A673 (cell line): ENCODE results near the gene PDE6A. TPM values are rescaled to one million over a fixed set of nuclear protein-coding genes. Genes with fewer than 3 reads are reported as not detected.
"Not testable (repeated sequence)": the region's sequence is repeated elsewhere in the genome, so short reads cannot be mapped to it uniquely, and the experiment has no call there.

Experiments
- BruUV-seq: library from RNA; stranded (reverse); fragments of 400-500 nt; replicated peaks from 2 replicates; lab custom pipeline; 2021; lab: Mats Ljungman, UMichigan
- CTCF ChIA-PET: fragments of 300-600 bp; sonication (Branson Sonifier 250); formaldehyde crosslinking; loops from one replicate; lab custom pipeline; 2022; ENCODE audit warnings: antibody characterized with exemption; lab: Charles Lee
- POLR2A ChIA-PET: fragments of 300-600 bp; sonication (Branson Sonifier 250); formaldehyde crosslinking; loops from one replicate; lab custom pipeline; 2022; ENCODE audit warnings: antibody characterized with exemption; ENCODE audit not compliant: low non-redundant PET; lab: Charles Lee
- DNase-seq: peaks from one replicate; pipeline ENCODE4 v3.0.0-alpha.2; 2015; ENCODE audit warnings: low spot score
- H3K27ac ChIP-seq: fragments of 200-600 bp; sonication (generic); 2 replicates; pipeline ENCODE4 v1.5.1; 2016; ENCODE audit warnings: mixed run types, low read depth, mild to moderate bottlenecking, mixed read lengths, antibody characterized with exemption, low read length; ENCODE audit not compliant: poor library complexity, severe bottlenecking
- H3K27me3 ChIP-seq: fragments of 200-600 bp; sonication (generic); replicated peaks from 2 replicates; pipeline ENCODE4 v1.6.1; 2017; ENCODE audit warnings: mixed run types, low read depth, mild to moderate bottlenecking, mixed read lengths, antibody characterized with exemption, low read length; ENCODE audit not compliant: insufficient read depth, poor library complexity
- H3K36me3 ChIP-seq: fragments of 200-600 bp; sonication (generic); 2 replicates; pipeline ENCODE4 v1.6.1; 2016; ENCODE audit warnings: mixed run types, mild to moderate bottlenecking, mixed read lengths, antibody characterized with exemption, low read length; ENCODE audit not compliant: insufficient read depth, poor library complexity, severe bottlenecking
- H3K4me1 ChIP-seq: fragments of 200-600 bp; sonication (generic); 2 replicates; pipeline ENCODE4 v1.6.1; 2017; ENCODE audit warnings: mixed run types, mild to moderate bottlenecking, mixed read lengths, antibody characterized with exemption, low read length; ENCODE audit not compliant: insufficient read depth, poor library complexity, severe bottlenecking
- H3K4me3 ChIP-seq: fragments of 200-600 bp; sonication (generic); 2 replicates; pipeline ENCODE4 v1.5.1; 2016; ENCODE audit warnings: low read depth, mixed run types, mild to moderate bottlenecking, mixed read lengths, low read length; ENCODE audit not compliant: poor library complexity, severe bottlenecking
- H3K9me3 ChIP-seq: fragments of 200-600 bp; sonication (generic); 2 replicates; pipeline ENCODE4 v1.6.1; 2016; ENCODE audit warnings: mixed run types, low read depth, mild to moderate bottlenecking, mixed read lengths, antibody characterized with exemption, low read length; ENCODE audit not compliant: poor library complexity, severe bottlenecking
- CTCF ChIP-seq: fragments of 300-800, 200-600 bp; sonication (generic); conservative IDR thresholded peaks from 2 replicates; pipeline ENCODE4 v1.5.1; 2017; ENCODE audit warnings: low read depth, mild to moderate bottlenecking, antibody characterized with exemption, low read length, moderate library complexity, mixed read lengths
- EZH2 ChIP-seq: fragments of 200-600 bp; sonication (generic); IDR thresholded peaks from 2 replicates; pipeline ENCODE4 v1.6.1; 2017; ENCODE audit warnings: borderline replicate concordance, low read depth, mild to moderate bottlenecking, mixed read lengths, antibody characterized with exemption, low read length; ENCODE audit not compliant: poor library complexity, severe bottlenecking
- intact Hi-C: fragments of 100-400 bp; cut with micrococcal nuclease; formaldehyde crosslinking; loops from one replicate; pipeline ENCODE4 v1.10.0; 2022; ENCODE audit not compliant: unreplicated experiment
- total RNA-seq: library from RNA; stranded (reverse); gene quantifications from 2 replicates; pipeline ENCODE4 v1.2.3, GENCODE V29; 2021

The PDE6A gene
- total RNA-seq, 1 experiment from 2014 or later = 0.49 TPM

GRCh38 chr5:149881069-149881622, 63.4 kb downstream of the PDE6A start:
- Histone ChIP-seq H3K27me3 (no peaks in the 10 kb centered on the region), H3K36me3 (no peaks in the 10 kb centered on the region), H3K27ac (no peak overlapping the region), H3K4me1 (no peaks in the 10 kb centered on the region), H3K9me3 (no peaks in the 10 kb centered on the region), H3K4me3 (no peak overlapping the region)
- ChIA-PET CTCF (no interaction called here), POLR2A (no interaction called here)
- no TSS peak for BruUV-seq
- intact Hi-C loops = no loop called here
- TF ChIP-seq CTCF = no peak
- TF ChIP-seq EZH2 = no peak
- no peak for DNase-seq

- CTCF ChIA-PET, H3K36me3 ChIP-seq, intact Hi-C loops, H3K4me1 ChIP-seq, H3K4me3 ChIP-seq, H3K27me3 ChIP-seq, BruUV-seq, H3K27ac ChIP-seq, H3K9me3 ChIP-seq, DNase-seq, POLR2A ChIA-PET: not testable (repeated sequence)
Measured at GRCh38 chr5:149879593-149879992, 65.0 kb downstream of the PDE6A start.

- intact Hi-C loops = no loop called here
- no peaks in the 10 kb centered on the region for H3K36me3 ChIP-seq
- no peak for DNase-seq
- H3K4me1 ChIP-seq = no peaks in the 10 kb centered on the region
- no peaks in the 10 kb centered on the region for H3K9me3 ChIP-seq
- ChIA-PET CTCF (no interaction called here), POLR2A (no interaction called here)
- no peaks in the 10 kb centered on the region for H3K27me3 ChIP-seq
- H3K4me3 ChIP-seq = no peak overlapping the region
- TF ChIP-seq CTCF (no peak), EZH2 (no peak)
- no peak overlapping the region for H3K27ac ChIP-seq
- BruUV-seq = no TSS peak
Measured at GRCh38 chr5:149878371-149878770, 66.2 kb downstream of the PDE6A start.

GRCh38 chr5:149873896-149874295, 70.7 kb downstream of the PDE6A start:
- no peak for TF ChIP-seq CTCF
- no peak for TF ChIP-seq EZH2
- no peak overlapping the region for H3K4me3 ChIP-seq
- DNase-seq = no peak
- no peaks in the 10 kb centered on the region for H3K36me3 ChIP-seq
- no TSS peak for BruUV-seq
- H3K9me3 ChIP-seq = no peaks in the 10 kb centered on the region
- no peak overlapping the region for H3K27ac ChIP-seq
- H3K27me3 ChIP-seq = no peaks in the 10 kb centered on the region
- POLR2A ChIA-PET = no interaction called here
- H3K4me1 ChIP-seq = no peaks in the 10 kb centered on the region
- intact Hi-C loops = no loop called here
- CTCF ChIA-PET = no interaction called here
